HG02884 (cell line): ENCODE results near the gene MAFB.

Experiments used
- ATAC-seq: cut with Tn5 transposase; IDR thresholded peaks from one replicate; pipeline ENCODE4 v1.9.1; 2021; ENCODE audit warnings: mild to moderate bottlenecking, moderate library complexity; ENCODE audit not compliant: unreplicated experiment

The MAFB gene

GRCh38 chr20:40703975-40704530 lies 15.0 kb upstream of the MAFB start:
- no peak for ATAC-seq

DNA sequence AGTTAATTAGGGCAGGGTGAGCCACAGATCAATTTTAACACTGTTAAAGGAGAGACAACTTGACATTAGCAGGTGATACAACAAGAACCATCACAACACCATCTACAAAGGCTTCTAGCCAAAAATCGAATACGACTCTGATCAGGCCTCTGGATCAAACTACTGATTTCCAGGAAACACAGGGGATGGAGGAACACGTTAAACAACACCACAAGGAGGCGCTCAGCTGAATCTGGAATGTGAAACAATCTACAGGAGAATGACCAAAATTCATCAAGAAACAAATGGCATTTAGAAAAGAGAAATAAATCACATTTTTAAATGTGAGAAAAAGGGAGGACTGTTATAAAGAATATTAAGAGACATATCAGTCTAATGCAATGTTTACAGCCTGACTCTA lies 13.5 kb upstream of the MAFB start:
- no peak for ATAC-seq

DNA sequence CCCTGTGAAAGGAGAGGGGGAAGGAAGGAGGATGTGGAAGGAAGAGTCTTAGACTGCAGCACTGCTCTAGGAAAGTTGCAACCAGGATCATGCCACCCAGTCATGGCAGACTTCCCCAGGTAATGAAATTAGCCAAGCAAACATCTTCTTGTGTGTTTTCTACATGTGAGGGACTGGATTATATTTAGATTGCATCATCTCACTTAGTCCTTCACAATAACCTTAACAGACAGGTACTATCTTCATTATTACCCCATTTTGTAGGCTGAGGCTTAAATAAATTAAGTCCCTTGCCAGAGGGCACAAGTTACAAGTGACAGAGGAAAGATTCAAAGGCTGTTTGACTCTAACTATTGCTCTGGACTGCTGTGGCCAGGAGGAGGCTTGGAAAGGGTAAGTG lies 9.7 kb upstream of the MAFB start:
- no peak for ATAC-seq

DNA sequence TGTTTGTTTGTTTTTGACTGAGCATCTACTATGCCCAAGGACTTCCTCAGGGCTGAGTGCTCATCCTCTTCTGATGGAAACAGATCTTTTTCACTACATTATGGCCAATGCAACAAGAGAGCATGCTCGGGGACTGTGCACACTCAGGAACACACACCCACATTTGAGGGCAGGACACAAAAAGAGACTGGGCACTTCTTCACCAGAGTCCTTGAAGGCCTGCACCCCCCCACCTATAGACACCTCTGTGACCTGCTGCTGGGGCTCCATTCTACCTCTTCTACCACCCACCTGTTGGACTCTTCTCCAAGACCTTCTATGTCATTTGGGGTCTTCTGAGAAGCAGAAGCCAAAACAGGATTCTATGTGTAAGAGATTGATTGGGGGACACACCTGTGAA lies 9.2 kb upstream of the MAFB start:
- no peak for ATAC-seq

GRCh38 chr20:40697541-40697940 lies 8.5 kb upstream of the MAFB start:
- ATAC-seq: no peak

- no peak for ATAC-seq
Observed at GRCh38 chr20:40695214-40695613, 6.2 kb upstream of the MAFB start.

- ATAC-seq: no peak
Observed at GRCh38 chr20:40694246-40694645, 5.2 kb upstream of the MAFB start.

- no peak for ATAC-seq
Observed at GRCh38 chr20:40692240-40693011, 3.4 kb upstream of the MAFB start.

- ATAC-seq: no peak
Observed at GRCh38 chr20:40691566-40692239, 2.7 kb upstream of the MAFB start.

DNA sequence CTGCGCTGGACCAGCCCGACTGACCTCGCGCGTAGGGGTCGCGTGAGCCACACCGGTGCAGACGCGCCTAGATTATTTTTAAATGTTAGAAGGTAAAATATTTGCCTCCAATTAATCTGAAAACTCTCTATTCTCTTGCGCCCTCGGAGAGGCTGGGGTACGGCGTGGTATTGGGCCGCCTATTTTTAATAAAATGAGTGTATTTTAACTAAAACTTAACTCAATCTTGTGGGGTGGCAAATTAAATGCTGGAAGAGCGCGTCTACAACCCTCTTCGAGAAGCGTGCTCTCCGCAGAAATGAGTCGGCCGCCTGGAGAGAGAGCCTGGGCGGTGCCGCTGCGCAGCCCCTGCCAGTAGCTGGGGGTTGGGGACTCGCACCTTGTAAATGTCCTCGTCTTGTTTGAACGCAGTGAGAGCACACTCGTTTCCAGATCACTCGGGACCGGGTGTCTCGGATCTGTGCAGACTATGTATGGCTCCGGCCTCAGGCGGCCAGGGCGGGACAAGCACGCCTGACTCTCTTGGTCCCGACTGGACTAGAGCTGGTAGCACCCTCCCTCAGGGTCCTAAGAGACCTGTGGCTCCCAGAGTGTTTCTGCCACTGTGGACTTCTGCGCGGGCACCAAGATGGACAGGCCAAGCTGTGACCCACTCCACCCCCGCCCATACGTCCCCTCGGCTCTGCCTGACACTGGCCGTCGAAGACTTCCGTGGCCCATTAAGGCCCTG lies 2.0 kb upstream of the MAFB start:
- ATAC-seq: no peak

GRCh38 chr20:40689943-40690835 lies 1.2 kb upstream of the MAFB start:
- peak; percentile 55 for ATAC-seq

- no peak for ATAC-seq
Observed at GRCh38 chr20:40688129-40689099, 622 bp downstream of the MAFB start.

GRCh38 chr20:40687384-40688128 lies 1.5 kb downstream of the MAFB start:
- ATAC-seq: no peak

GRCh38 chr20:40686893-40687292 lies 2.1 kb downstream of the MAFB start:
- no peak for ATAC-seq

DNA sequence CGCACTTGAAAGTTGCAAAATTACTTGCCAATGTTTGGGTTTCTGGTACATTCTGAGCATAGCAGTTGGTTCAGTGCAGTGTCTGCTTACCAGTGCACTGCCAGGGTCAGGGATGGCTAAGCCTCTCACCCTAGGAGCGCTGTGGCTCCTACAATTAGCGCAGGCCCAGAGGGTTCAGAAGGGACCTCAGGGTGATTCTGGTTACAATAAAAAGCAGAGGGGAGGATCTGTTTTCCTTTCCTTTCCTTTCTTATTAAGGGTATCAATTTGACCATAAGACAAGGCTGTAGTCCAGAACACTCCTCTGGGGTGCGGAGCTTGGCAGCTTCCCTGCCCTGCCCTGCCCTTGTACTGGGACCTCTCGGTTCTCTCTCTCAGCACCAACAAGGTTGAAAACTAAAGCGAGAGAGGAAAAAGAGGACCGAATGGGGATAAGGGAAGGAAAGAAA lies 2.6 kb downstream of the MAFB start:
- no peak for ATAC-seq

DNA sequence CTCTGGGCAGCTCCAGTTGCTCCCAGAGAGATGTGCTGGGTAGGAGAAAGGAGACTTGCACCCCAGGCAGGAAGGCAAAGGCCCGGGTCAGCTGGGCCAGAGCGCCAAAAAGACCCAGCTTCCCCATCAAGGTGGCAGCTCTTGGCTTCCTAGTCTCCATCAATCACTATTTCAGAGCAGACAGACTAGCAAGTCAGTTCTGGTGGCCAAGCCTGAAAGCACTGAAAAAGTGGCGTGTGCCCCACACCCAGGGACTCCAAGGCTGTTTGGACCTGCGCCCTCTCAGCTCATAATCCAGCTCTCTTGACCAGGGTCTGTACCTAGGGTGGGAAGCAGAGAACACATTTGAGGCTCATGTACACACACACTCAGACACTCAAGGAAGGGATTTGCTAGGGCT lies 3.7 kb downstream of the MAFB start:
- no peak for ATAC-seq

DNA sequence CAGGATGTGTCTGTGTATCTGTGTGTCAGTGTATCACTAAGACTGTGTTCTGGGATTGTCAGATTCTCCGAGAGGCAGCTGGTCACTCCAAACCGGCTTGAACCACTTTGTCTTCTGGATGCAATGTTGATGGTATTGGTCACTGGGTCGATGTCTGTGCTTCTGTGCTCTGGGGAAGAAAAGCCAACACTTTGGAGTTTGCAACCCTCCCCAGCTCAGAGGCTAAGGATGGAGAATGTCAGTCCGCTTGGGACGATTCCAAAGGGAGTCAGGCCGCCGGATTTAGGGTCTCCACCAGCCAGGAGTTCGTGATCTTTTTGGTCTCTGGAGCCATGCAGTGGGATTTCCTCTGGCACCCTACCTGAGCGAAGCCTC lies 5.2 kb downstream of the MAFB start:
- ATAC-seq: no peak

DNA sequence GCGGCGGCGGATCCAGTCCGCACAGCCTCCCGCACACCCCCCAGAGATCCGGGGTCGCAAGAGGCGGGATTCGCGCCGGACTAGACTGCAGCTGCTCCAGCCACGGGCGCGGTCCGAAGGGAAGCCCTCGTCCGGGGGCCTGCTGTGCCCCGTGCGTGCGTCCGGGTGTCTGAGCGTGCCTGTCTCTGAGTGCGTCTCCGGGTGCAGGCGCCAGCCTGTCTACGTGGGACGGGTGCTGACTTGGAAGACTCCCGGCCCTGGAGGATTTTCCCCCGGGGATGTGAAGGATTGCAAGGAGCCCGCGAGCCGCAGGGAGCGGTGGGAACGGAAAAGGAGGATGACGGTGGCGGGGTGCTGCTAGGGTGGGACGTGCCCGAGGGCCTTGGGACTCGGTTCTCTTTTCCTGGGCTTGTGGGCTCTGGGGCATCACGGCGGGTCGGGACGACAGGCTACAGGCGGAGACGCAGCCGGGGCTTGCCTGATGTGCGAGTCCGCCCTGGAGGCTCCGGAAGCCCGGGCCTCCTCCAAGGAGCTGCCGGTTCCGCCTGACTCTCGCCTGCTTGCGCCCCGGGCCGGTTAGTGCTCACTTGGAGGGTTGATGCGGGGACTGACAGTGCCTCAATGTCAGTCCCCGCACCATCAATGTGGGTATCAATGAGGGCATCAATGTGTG lies 5.7 kb downstream of the MAFB start:
- ATAC-seq: no peak
